Retinal pigment epithelial cell (primary cell): Measurements from ENCODE around the gene PLXNA2.

ENCODE experiments used
- DNase-seq: peaks from one replicate; pipeline ENCODE4 v3.0.0-alpha.2; 2010; ENCODE audit warnings: low read depth
- H3K4me3 ChIP-seq: 2 replicates; pipeline ENCODE4 v1.5.1; 2011; ENCODE audit warnings: mild to moderate bottlenecking, low read length, control low read depth, moderate library complexity
- CTCF ChIP-seq: conservative IDR thresholded peaks from 2 replicates; pipeline ENCODE4 v1.5.1; 2011; ENCODE audit warnings: low read depth, low read length, control low read depth, inconsistent platforms

The PLXNA2 gene

GRCh38 chr1:208153386-208153785 is 90.8 kb downstream of the PLXNA2 start:
- no peak for DNase-seq
- H3K4me3 ChIP-seq, result no peak overlapping the region
- no peak for TF ChIP-seq CTCF

GRCh38 chr1:208151728-208152598 is 92.2 kb downstream of the PLXNA2 start:
- H3K4me3 ChIP-seq, result no peak overlapping the region
- no peak for TF ChIP-seq CTCF
- no peak for DNase-seq

- H3K4me3 ChIP-seq, result no peak overlapping the region
- no peak for DNase-seq
- TF ChIP-seq CTCF, result no peak
Observed at GRCh38 chr1:208150833-208151458, 93.2 kb downstream of the PLXNA2 start.

GRCh38 chr1:208149776-208150514 is 94.2 kb downstream of the PLXNA2 start:
- DNase-seq, result no peak
- TF ChIP-seq CTCF, result no peak
- no peak overlapping the region for H3K4me3 ChIP-seq

GRCh38 chr1:208149213-208149612 is 95.0 kb downstream of the PLXNA2 start:
- no peak overlapping the region for H3K4me3 ChIP-seq
- no peak for TF ChIP-seq CTCF

GRCh38 chr1:208148380-208148779 is 95.8 kb downstream of the PLXNA2 start:
- DNase-seq, result no peak
- TF ChIP-seq CTCF, result no peak
- no peak overlapping the region for H3K4me3 ChIP-seq

More at GRCh38 chr1:208149213-208149612, 95.0 kb downstream of the PLXNA2 start:
- DNase-seq, result no peak
